Measurements from ENCODE around the gene ELOVL1.
A peak's percentile ranks its signal among the peaks of the same experiment; 100 is the strongest.
"Not testable (repeated sequence)": the region's sequence is repeated elsewhere in the genome, so short reads cannot be mapped to it uniquely, and the experiment has no call there.

The ELOVL1 gene

DNA sequence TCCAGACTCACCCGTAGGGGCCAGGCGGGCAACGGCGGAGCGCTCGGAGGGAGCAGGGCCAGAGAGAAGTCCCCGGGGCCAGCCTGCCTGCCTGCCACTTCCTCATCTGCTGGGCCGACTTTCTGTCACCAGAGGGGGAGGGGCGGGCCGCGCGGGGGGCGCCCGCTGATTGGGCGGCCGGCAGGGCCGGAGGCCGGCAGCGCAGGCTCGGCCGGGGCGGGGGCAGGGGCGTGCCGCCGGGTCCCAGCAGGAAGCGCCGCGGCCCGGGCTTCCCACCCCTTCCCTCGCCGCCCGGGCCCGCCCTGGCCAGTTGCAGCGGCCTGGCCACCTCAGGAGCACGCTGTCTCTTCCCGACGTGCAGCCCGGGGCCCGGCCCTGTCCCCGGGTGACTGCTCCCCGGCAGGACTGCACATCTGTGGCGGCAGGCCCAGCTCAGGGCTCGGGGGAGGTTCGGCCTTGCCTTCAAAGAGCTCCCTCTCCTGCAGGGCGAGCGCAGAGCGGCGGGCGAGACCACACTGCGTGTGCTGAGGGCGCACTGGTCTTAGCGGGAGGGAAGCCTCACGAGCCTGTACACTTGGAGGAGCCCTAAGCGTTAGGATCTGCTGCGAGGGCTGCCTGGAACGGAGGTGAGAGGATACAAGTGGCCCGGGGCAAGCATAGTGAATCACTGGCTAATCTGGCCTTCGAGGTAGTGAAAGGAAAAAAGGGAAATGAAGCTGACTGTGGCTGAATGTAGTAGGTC, at the start of gene ELOVL1:
TSS of gene ELOVL1 (minus strand) at position 108 of the 742 bp plus-strand sequence. CDS start 2,402 bp downstream, outside the sequence.
- DNase-seq = peak; percentile 87 to 89

DNA sequence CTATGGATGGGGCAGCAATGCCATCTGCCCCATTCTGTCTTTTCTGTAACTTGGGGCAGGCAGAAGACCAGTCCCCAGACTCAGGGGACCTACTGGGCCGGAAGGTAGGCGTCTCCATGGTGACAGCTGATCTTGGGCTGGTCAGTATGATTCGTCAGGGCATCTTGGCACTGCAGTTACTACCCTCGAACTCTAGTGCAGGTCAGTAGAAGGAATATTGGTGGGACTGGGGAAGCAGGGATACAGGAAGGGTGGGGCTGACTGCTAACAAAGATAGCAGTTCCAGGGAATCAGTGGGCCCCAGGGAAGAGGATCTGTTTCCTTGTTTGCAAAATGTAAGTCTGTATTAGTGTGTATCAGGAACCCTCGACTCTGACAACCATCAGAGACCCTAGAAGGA, 48.1 kb upstream of the ELOVL1 start:
- DNase-seq = no peak

DNA sequence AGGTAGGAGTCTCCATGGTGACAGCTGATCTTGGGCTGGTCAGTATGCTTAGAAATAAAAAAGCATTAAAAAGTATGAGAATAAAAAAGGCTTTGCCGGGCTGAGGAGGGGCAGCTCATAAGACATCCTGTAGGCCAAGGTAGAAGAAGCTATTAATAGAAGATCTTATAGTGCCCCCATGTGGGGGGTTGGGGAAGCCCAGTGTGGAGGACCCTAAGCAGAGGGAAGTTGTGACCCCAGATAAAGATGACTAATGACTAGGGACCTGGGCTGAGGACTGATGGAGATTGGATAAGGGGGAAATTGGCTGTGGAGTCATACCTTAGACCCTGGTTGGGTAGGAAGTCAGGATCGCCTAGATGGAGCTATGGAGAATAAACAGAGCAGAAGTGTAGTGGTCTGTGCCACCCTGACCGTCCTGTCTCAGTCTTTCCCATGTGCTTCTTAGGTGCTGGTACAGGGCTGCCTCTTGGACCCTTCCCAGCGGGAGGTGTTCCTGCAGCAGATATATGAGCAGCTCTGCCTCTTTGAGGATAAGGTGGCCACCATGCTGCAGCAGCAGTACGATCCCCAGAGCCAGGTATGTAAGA, 46.9 kb upstream of the ELOVL1 start:
- peak; percentile 59 to 75 for DNase-seq

DNA sequence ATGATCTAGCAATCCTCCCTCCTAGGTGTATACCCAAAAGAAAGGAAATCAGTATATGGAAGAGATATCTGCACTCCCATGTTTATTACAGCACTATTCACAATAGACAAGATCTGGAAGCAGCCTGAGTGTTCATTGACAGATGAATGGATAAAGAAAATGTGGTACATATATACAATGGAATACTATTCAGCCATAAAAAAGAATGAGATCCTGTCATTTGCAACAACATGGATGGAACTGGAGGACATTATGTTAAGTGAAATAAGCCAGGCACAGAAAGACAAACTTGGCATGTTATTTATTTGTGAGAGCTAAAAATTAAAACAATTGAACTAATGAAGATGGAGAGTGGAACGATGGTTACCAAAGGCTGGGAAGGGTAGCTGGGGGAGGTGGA, 45.6 kb upstream of the ELOVL1 start:
- DNase-seq = not testable (repeated sequence)

DNA sequence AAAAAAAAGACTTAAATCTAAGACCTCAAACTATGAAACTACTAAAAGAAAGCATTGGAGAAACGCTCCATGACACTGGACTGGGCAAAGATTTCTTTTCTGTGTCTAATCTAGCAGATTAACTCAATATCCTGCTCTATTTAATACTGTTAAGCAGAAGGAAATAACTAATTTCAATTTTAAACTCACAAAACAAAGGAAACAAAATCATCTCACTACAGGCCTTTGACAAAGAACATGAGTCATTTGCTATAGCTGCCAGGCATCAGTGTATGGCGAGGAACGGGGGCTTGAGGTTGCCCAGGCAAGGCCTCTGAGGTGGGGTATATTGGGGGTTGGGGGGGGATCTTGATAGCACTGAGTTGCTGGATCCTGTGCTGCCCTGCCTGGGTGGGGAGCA, 42.8 kb upstream of the ELOVL1 start:
- DNase-seq = no peak

DNA sequence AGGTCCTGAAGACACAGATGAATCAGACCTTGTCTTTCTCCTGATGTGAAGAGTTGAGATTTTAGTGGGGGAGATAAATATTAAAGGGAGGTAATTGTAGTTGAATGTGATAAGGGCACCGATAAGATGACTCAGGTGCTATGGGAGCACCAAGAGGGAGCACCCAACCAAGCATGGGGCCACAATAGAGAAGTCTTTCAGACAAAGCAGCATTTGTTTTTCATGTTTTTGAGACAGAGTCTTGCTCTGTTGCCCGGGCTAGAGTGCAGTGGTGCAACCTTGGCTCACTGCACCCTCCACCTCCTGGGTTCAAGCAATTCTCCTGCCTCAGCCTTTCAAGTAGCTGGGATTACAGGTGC, 38.0 kb upstream of the ELOVL1 start:
- DNase-seq = no peak

DNA sequence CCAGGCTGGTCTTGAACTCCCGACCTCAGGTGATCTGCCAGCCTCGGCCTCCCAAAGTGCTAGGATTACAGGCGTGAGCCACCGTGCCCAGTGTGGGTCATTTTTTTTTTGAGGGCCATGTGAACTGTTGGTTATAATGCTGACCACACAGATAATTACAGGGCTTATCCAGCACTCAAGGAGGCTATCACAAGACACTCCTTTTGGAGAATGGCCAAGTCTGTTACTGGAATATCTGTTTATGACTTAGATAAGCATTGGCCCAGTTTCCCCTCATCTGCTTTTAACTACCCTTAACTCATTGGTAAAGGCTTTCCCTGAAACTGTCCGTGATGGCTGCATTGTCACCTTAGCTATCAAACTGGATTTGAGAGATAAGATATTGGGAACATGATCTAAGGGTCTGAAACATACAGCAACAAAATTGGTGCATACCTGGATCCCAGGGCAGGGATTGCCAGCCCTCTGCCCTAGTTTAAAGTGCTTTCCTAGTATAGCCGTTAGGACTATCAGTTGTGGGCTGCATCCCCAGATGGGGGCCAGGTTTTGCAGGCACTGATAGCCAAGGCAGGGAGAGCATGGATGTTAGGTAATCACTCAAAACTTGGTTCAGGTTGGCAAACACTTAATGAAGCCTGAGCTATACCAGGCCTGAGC, 37.5 kb upstream of the ELOVL1 start:
- DNase-seq = no peak

DNA sequence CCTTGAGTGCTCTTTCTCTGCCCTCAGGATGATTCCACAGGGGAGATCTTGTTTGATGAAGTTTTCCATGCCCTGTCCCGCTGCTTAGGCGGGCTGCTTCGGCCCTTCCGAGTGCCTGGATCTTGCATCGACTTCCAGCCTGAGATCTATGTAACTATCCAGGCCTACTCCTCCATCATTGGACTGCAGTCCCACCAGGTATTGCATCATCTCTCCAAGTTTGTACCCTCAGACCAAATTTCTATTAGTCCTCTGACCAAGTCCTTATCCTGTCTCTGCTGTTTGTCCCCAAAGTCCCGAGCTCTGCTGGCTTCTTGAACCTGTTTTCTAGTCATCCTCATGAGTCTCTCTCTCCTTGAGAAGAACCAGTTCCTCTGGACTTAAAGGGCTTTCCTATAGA, 36.5 kb upstream of the ELOVL1 start:
- DNase-seq = no peak

DNA sequence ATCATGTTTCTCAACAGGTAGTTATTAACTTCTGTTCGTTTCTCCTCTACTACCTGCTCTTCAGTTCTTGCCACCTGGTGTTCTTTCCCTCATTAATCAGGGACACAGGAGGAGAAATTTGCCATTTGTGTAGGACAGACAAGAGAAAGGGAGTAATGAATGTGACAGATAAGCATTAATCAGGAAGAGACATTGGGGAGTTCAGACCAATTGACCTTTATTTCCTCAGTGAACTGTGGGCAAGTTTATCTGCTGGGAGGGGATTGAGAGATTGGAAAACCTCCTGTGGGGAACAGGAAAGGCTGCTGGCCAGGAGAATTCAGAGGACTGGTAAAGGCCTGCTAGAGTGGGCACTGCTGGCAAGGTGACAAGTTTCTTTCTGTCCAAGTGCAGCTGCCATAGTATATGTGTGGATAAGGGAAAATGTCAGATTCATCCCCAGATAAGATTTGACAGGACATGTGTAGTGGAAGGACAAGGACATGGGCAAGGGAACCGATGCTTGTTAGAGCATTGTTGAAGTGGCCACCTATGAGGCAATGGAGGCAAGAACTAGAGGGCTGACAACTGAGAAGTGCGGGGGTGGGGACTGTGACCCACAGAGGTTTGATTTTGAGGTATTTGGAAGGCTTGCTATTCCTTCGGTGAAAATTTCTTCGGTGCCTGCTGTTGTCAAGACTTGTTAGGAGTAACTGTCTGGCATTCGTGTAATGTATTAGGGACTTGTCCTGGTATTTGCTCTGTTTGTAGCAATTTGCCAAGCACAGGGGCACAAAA, 34.5 kb upstream of the ELOVL1 start:
- no peak for DNase-seq

DNA sequence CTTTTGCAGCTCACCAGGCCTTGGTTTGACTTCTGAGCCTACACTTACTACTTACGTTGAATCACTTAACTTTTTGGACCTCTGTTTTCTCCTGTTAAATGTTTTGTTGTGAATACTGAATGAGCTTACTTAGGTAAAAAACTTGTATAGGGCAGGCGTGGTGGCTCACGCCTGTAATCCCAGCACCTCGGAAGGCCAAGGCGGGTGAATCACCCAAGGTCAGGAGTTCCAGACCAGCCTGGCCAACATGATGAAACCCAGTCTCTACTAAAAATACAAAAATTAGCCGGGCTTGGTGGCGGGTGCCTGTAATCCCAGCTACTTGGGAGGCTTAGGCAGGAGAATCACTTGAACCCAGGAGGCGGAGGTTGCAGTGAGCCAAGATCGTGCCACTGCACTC, 32.6 kb upstream of the ELOVL1 start:
- not testable (repeated sequence) for DNase-seq

DNA sequence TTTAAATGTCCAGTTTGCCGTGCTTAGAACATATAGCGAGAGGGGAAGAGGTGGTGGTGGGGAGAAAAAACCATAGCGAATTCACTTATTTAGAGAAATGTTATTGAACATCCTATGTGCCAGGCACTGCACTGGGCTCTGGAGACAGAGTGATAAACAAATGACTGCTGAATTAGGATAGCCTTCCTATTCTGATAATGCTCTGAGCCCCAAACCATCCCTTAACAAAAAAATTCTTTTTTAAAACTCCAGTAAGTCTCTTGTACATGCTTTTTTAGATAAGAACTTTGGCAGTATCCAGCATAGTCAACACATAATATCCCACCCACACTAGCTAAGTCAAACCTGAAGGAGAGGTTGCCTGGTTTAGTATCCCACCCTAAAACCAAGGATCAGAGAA, 30.4 kb upstream of the ELOVL1 start:
- DNase-seq = no peak

DNA sequence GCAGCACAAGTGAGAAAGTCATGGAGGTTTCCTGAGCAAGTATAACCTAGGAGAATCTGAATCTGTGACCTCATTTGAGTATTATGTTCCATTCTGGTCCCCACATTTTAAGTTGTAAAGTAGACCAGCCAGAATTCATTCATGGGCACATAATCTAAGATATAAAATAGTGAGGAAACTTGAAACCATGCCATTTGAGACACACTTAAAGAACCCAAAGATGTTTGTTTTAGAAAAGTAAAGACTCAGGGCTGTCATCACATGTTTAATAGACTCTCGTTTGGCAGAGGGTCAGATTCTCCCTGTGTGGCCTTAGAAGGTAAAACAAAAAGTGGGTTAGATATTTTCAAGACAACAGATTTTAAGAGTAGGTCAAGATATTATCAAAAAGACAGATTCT, 28.2 kb upstream of the ELOVL1 start:
- DNase-seq = no peak

DNA sequence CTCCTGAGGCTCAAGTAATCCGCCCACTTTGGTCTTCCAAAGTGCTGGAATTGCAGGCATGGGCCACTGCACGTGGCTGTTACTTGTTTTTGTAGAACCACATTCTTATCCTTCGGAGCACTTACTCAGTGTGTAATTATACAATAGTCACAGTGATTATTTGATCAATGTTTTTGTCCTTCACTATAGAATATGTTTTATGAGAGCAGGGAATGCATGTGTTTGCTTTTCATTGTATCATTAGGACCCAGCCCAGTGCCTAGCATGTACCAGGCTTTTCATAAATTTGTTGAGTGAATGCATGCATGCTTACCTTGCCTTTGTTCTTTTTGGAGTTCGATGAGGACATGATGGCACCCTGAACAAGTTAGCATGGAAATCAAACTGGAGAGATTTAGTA, 27.7 kb upstream of the ELOVL1 start:
- no peak for DNase-seq

DNA sequence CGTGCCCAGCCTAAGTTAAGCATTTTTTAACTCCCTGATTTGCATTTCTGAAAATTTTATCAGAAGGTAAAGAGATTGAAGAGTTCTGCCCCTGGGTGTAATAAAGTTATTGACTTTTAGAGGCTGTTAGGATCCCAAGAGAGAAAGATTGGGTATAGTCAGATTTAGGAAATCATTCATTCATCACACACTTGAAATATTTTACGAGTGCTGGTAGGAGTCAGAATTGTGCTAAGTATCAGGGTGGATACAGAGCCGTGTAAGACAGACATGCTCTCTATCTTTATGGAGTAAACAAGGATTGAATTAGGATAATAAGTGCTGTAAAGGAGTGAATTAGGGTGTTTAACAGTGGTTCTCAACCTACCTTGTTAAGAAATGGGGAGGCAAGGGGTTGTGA, 24.9 kb upstream of the ELOVL1 start:
- DNase-seq = no peak

DNA sequence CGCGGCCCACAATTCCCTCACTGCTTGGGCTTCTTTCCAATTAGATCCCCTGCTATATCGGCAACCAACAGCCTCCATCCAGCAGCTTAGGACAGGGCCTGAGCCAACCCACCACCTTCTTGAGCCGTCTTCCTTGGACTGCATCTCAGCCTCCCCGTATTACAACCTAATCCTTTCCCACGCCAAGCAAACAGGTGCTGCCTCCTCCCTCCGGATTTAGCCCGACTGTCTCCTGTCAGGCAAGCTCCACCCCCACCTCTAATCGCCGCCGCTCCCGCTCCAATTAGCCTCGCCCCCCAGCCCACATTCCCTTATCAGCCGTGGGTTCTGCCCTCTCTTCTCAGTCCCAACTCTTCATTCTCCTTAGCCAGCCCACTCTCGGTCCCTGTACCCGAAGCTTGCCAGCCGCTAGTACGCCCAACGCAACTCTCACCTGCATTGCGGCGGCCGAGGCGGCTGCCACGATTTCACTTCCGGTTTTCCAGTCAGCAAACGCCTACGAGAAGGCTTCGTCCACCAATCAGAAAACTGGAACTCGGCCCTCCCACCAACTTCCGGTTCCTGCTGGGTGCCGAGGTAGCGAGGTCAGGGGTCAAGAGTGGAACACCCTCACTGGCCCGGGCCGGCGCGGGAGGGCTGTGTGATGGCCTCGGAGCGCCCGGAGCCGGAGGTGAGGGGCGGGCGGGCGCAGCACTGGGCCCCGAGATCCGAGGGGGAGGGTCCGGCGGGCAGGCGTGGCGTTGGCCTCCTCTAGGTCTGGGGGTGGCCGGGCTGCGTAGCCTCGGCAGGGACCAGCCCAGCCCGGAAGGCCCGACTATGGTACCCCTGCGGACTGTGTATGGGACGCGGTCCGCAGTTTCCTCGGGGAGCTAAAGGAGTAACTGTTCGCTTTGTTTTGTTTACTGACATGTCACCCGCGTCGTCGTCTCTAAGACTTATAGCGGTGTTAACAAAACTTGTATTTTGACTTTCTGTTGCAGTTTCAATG, 21.8 kb upstream of the ELOVL1 start, which contains the start of the genes MED8 and SZT2:
TSS of gene MED8 (minus strand) at position 475 of the 988 bp plus-strand sequence. CDS start at position 439, 36 bp downstream.
TSS of gene SZT2 (plus strand) at position 574 of the 988 bp plus-strand sequence. CDS start at position 644, 70 bp downstream.
- DNase-seq = peak; percentile 94 to 95

DNA sequence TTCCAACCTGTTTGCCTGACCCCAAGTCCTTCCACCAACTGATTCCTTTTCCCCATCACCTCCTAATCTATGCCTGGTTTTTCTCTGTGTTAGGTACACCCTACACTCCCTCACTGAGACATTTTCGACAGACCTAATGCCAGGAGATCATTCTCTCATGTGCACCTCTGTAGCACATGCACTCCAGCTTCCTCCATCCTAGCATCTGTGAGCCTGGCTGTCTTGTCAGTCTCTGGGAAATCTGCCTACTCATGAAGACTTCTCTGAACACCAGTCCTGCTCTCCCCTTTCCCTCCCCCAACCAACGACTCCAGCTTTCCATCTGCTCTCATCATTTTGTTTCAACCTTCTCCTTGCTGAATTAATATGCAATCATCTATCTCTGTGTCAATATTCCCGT, 20.8 kb upstream of the ELOVL1 start:
- no peak for DNase-seq

DNA sequence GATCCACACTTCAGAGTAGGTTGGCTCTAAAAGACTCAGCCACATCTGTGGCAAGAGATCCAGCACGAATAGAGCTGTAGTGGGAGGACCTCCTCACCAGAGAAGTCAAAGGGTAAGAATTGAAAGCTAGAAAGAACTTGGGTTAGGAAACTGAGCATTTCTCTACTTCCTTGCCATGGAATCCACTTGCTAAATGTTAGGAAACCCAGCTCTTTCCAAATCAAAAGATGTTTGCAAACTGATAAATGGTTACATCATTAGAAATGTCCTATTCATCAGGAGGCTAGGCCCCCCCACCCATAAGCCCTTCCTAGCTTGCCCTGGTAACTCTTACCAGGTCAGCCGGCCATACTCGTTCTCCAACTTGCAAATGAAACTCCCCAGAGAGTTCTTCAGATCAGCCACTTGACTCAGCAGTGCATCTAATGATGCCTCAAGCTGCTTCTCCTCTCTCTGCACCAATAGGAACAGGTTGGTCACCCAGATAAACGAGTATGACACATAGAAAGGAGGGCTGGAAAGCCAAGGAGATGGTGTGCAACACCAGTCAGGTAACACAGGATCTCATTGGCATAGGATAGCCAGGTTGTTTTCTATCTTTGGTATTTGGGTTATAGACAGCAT, 20.3 kb upstream of the ELOVL1 start:
- no peak for DNase-seq

DNA sequence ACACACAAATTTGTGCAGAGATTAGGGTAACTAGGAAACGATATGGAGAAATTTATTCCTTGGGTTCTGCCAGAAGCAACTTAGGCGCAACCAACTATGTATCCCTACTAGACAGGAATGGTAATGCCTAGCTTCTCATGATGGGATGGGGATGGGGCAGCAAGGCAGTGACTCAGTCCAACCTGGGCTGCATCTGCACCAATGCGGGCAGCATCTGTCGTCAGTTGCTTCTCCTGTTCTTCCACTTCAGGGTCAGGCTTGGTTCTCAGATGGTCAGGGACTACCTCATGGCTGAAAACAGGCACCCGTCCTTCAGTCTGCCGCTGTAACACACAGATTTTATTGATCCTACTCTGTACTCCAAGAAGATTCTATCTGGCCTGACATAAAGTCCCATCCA, 18.9 kb upstream of the ELOVL1 start:
- DNase-seq = no peak

DNA sequence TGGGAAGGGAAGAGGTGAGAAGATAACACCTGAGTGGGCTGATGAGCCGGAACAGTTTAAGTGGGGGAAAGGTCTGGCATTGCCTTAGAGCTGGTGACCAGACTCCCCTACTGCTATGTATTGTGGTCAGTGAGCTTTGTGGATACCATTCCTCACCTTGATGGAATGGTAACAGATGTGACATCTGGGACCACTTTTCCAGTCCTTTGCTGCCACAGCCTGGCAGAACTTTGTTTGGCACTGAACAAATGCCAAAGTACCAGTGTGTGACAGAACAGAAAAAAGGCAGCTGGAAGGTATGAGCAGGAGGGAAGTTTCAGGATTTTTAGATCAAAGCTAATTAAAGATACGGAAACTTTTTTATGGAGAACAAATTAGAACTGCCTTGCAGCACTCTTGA, 15.6 kb upstream of the ELOVL1 start:
- no peak for DNase-seq

DNA sequence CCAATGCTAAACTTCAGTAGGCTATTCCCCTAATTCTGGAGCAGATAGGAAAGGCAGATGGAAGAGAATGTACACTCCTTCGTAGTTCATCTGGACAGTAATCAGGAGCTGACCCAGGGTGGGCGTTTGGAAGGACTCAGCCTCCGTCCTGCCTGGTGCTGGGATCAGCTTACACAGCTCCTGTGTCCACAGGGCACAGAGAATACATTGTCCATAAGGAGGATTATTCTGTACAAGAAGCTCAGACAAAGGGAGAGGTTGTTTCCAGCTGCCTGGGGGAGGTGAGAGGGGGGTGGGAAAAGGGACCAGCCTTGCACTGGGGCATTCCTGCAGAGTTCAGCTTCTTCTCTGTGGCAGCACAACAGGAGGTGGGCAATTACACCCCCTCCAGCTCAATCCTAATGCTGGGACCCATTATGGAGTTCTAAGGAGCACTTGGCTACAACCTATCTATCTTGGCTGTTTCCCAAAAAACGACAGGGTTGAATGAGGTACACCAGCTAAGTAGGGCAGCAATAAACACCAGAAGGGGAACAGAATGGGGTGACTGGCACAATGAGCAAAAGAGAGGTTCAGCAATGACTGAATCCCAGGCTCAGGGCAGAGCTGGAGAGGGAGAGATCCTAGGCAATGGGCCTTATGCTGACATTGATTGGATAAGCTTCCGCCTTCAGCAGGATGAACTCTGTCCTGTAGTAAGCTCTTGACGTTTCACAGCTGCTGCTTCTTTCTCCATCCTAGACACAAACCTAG, 14.4 kb upstream of the ELOVL1 start:
- no peak for DNase-seq

DNA sequence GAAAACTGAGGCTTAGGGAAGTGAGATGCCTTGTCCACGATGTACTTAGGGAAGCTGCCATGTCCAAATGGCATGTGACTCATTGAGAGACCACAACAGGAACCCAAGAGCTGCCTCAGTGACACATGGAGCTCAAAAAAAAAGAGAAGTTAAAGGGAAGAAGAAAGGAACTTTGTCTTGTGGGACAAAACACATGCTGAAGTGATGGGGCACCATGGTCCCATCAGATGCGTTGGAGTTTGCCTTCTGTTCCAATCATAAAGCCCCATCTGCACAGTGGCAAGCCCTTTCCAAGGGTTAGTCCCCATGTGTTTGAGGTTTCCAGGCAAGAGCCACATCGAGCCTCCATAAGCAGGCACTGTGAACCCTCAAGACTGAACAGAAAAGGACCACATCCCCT, 13.8 kb upstream of the ELOVL1 start:
- peak in 1 of 2 donors; percentile 20 for DNase-seq

All from CD4-positive, alpha-beta T cell treated with Interferon alpha-2 for 1 hour (primary cell).